GM18868 (cell line): Measurements from ENCODE around the gene DNM2.
A peak's percentile ranks its signal among the peaks of the same experiment; 100 is the strongest.
"Not testable (repeated sequence)": the region's sequence is repeated elsewhere in the genome, so short reads cannot be mapped to it uniquely, and the experiment has no call there.

Experiments used
- ATAC-seq: cut with Tn5 transposase; IDR thresholded peaks from one replicate; pipeline ENCODE4 v1.9.1; 2021; ENCODE audit warnings: mild to moderate bottlenecking, moderate library complexity; ENCODE audit not compliant: unreplicated experiment

The DNM2 gene

DNA sequence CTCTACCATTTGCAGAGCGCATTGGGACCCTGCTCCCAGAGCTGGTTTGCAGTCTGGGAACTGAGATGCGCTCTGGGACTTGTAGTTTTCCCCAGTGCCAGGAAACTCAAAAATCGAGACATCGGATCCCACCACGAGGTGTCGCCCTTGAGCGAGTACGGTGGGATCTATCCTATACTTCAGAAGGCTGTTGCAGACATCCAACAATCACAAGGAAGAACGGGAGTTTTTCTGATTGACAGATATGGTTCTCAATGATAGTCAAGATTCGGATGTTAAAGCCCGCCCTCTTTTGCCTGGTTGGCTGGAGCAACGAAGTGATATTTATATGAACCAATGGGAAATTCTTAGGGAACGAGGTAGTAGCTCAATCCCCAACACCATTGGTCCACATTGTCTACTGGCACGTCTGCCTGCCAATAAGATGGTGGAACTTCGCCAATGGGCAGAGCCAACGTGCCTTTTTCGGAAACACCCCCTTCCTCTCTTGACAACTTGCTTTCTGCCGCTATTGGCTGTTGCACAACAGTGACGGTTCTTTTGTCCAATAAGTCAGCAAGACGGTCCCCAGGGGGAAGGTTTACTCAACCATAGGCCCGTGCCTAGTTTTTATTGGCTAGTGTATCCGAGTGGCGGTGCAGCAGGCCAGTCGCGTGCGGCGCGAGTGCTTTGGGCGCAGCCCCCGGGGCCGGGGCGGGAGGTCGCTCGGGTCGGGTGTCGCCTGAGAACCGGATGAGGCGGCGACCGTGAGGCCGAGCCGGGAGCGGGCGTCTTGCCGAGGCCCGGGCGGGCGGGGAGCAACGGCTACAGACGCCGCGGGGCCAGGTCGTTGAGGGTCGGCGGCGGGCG lies at the start of gene DNM2:
TSS of gene DNM2 (plus strand) at position 724 of the 849 bp plus-strand sequence. CDS start 164 bp downstream, outside the sequence.
- peak; percentile 88 for ATAC-seq

GRCh38 chr19:10669246-10669645 lies 48.6 kb upstream of the DNM2 start:
- ATAC-seq: no peak

GRCh38 chr19:10670182-10670581 lies 47.7 kb upstream of the DNM2 start:
- ATAC-seq: no peak

- ATAC-seq: no peak
These were observed 46.7 kb upstream of the DNM2 start for GRCh38 chr19:10670876-10671804.

DNA sequence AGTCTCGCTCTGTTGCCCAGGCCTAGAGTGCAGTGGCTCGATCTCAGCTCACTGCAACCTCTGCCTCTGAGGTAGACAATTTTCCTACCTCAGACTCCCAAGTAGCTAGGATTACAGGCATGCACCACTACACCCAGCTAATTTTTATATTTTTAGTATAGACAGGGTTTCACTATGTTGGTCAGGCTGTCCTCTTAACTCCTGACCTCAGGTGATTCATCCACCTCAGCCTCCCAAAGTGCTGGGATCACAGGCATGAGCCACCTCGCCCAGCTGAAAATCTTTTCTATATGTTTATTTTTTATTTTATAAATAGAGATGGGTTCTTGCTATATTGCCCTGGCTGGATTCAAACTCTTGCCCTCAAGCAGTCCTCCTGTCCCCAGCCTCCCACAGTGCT lies 46.0 kb upstream of the DNM2 start:
- ATAC-seq: not testable (repeated sequence)

DNA sequence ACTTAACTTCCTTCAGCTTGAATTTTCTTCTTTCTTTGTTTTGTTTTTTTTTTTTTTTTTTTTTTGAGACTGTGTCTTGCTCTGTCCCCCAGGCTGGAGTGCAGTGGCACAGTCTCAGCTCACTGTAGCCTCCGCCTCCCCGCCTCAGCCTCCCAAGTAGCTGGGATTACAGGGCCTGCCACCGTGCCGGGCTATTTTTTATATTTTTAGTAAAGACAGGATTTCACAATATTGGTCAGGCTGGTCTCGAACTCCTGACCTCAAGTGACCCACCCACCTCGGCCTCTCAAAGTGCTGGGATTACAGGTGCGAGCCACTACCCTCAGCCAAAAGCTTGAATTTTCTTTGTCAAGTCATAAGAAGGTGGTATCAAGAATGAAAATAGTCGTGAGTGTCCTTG lies 42.7 kb upstream of the DNM2 start:
- not testable (repeated sequence) for ATAC-seq

- no peak for ATAC-seq
These were observed 40.1 kb upstream of the DNM2 start for GRCh38 chr19:10677751-10678150.

DNA sequence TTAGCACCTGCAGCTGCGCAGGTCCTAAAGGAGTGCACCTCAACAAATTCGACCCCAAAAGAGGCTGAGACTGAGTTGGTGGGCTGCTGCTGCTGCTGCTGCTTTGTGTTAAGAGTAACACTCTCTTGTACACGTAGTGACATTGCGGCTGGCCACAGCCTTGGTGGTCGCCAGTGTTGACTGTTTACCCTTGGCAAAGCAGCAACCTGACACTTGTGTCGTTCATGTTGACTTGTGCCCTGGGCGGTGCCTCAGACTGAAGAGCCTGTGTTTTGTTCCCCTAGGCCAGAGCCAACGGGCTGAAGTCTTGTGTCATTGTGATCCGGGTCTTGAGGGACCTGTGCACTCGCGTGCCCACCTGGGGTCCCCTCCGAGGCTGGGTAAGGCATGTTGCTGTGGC lies 39.1 kb upstream of the DNM2 start:
- no peak for ATAC-seq

GRCh38 chr19:10679743-10680142 lies 38.1 kb upstream of the DNM2 start:
- no peak for ATAC-seq

GRCh38 chr19:10680545-10681135 lies 37.2 kb upstream of the DNM2 start:
- no peak for ATAC-seq

GRCh38 chr19:10681658-10682057 lies 36.2 kb upstream of the DNM2 start:
- ATAC-seq: no peak

DNA sequence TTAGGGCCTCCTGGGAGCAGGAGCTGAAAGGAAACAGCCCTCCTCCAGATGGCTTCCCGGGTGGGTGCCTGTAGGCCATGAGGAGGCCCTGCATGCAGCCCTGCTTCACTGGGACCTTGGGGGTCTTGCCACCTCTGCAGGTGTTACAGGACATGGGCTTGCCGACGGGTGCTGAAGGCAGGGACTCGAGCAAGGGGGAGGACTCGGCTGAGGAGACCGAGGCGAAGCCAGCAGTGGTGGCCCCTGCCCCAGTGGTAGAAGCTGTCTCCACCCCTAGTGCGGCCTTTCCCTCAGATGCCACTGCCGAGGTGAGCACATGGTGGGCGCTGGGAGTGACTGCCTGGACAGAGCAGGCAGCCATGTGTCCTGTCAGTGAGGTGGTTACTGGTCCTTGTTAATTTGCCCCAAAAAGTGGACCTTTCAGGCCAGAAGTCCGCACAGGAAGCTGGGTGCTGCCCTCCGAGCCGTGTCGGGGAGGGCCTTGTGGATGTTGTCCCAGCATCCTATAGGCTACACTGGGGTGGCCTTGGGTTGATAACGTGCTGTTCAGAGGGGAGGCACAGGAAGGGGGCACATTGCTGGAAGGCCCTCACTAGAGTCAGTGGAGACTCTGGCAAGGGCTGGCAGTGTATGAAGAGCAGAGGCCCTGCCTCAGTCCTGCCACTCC lies 35.3 kb upstream of the DNM2 start:
- no peak for ATAC-seq

DNA sequence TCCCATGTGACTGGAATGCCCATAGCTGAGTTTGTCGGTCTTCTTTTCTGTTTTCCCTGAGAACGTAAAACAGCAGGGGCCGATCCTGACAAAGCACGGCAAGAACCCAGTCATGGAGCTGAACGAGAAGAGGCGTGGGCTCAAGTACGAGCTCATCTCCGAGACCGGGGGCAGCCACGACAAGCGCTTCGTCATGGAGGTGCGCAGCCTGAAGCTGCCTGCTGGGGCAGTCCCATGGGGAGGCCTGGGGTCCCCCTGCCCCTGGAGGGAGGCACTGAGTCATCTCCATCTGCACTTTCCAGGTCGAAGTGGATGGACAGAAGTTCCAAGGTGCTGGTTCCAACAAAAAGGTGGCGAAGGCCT lies 34.8 kb upstream of the DNM2 start:
- ATAC-seq: no peak

DNA sequence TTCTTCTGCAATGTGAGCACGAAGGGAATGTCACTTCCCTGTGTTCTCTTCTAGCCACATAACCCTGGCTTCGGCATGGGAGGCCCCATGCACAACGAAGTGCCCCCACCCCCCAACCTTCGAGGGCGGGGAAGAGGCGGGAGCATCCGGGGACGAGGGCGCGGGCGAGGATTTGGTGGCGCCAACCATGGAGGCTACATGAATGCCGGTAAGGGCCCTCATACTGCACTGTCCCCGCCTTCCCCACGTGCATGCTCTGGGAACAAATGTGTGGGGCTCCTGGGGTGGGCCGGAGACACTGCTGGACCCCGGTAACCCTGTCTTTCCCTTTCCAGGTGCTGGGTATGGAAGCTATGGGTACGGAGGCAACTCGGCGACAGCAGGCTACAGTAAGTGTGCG lies 34.3 kb upstream of the DNM2 start:
- ATAC-seq: no peak

DNA sequence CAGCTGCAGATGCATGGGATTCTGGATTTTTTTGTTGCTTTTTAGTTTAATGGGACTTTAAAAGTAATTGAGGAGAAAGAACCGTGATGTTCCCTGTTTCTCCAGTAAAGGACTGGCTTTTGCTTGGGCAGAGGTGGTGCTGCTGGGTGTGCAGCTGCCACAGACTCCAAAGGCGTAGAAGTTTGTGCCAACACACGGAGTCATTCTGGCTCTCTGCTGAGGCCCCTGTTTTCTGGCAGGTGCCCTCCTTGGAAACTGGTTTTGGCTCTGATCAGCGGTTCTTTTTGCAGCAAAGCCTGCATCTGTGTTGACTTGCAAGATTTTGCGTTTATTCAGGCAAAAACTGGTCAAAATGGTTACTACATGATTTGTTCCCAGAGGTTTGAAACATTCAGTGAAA lies 32.7 kb upstream of the DNM2 start:
- no peak for ATAC-seq

DNA sequence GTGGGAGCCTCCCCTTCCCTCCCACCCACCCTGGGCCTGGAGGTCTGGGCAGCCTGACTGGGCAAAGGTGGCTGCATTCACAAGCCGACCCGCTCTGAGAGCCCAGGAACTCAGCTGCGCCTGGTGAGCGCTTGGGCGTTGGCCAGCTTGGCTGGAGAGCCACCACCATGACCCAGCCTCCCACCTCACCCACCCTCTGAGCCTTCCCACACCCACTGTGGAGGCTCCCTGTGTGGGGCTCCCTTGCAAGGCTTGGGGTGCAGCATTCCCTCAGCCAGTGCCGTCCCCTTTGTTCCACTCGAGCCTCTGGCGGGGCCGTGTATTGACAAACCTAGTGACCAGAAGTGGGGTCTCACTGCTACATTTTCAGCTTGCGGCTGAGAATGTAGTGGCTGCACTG lies 31.7 kb upstream of the DNM2 start:
- ATAC-seq: no peak

DNA sequence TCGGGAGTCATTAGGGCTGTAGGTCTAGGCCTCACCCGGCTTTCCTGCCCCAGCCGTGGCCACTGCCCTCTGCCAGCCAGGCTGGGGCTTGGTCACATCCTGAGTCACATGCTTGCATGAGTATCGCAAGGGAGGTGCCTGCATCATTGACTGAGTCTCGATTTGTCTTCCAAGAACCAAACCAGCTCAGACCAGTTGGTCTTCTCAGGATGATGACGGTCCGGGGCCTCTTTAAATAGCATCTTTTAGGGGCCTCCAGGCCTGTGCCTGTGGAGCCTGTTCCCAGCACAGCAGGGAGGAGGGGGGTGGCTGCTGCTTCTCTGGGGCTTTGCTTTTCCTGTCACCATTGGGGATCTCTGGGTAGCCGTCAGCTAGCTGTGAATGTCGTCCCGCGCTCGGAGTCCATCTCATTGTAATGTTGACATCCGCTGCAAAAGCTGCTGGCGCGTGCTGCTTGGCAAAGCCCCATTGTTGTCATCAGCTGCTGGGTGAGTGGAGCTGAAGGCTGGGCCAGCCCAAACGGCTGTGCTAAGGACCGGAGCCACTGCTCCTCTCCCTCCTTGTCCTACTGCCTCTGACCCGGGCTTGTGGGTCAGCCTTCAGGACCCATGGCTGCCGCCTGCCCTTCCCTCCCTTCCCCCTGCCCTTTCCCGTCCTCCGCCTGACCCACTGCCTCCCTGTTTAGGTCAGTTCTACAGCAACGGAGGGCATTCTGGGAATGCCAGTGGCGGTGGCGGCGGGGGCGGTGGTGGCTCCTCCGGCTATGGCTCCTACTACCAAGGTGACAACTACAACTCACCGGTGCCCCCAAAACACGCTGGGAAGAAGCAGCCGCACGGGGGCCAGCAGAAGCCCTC lies 31.0 kb upstream of the DNM2 start:
- no peak for ATAC-seq

DNA sequence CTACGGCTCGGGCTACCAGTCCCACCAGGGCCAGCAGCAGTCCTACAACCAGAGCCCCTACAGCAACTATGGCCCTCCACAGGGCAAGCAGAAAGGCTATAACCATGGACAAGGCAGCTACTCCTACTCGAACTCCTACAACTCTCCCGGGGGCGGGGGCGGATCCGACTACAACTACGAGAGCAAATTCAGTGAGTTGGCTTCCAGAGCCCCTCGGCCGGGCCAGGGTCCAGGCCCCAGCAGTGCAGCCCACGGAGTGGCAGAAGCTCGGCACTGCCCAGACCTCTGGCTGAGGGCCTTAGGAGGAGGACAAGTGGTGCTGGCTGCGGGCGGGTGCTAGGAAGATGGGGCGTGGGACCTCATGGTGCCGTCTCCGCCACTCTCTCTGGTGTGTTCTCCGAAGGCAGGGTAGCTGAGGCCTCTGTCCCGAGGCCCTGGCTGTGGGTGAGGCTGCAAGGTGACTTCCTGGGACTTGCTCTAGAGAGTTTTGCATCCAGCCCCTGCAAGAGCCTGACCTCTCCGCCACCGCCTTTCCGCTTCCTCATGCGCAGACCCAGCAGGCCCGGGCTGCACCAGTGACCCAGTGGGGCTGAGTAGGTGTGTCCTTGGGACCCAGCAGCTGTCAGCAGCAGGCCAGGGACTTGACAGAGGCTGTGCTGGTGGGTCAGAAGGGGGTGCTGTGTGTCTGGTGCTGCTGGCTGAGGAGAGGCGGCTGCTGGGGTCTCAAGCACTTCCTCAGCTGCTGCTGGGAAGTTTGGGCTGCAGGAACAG lies 30.2 kb upstream of the DNM2 start:
- ATAC-seq: no peak

DNA sequence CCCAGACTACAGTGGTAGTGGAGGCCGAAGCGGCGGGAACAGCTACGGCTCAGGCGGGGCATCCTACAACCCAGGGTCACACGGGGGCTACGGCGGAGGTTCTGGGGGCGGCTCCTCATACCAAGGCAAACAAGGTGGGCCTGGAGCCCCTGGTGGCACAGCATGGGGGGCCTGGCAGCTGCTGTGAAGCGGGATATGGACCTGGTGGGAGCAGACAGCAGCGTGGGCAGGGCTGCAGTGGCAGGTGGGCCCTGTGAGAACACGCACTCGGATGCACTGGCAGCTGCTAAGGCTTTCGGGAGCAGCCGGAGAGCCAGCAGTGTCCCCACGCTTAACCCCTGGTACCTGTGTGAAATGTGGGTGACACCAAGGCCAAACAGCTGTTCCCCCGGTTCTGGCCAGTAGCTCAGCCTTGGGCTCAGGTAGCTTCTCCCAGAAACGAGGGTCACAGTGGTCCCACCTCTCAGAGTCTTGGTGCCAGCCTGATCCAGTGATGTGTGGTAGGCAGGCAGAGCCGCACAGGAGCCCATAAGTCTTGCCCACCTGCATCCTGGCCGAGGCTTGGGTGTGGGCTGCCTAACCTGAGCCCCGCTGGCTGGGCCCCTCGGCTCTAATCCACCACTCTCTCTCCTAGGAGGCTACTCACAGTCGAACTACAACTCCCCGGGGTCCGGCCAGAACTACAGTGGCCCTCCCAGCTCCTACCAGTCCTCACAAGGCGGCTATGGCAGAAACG lies 29.2 kb upstream of the DNM2 start:
- ATAC-seq: no peak
